HG02970 (cell line): ENCODE results near the gene ERC2.

Experiments used
- ATAC-seq: cut with Tn5 transposase; IDR thresholded peaks from one replicate; pipeline ENCODE4 v1.9.1; 2021; ENCODE audit warnings: mild to moderate bottlenecking, moderate library complexity, moderate number of reproducible peaks; ENCODE audit not compliant: unreplicated experiment, low FRiP score

The ERC2 gene

GRCh38 chr3:55643283-55643682, 825.0 kb downstream of the ERC2 start:
- no peak for ATAC-seq

GRCh38 chr3:55641964-55642363, 826.3 kb downstream of the ERC2 start:
- ATAC-seq, result no peak

GRCh38 chr3:55639896-55640765, 828.1 kb downstream of the ERC2 start:
- ATAC-seq, result no peak

GRCh38 chr3:55639143-55639542, 829.1 kb downstream of the ERC2 start:
- no peak for ATAC-seq

GRCh38 chr3:55637906-55638638, 830.2 kb downstream of the ERC2 start:
- no peak for ATAC-seq

- ATAC-seq, result no peak
Observed at GRCh38 chr3:55636300-55637195, 831.7 kb downstream of the ERC2 start.

- ATAC-seq, result no peak
Observed at GRCh38 chr3:55634345-55634744, 833.9 kb downstream of the ERC2 start.

- no peak for ATAC-seq
Observed at GRCh38 chr3:55633333-55633732, 834.9 kb downstream of the ERC2 start.

GRCh38 chr3:55631766-55632331, 836.4 kb downstream of the ERC2 start:
- no peak for ATAC-seq

GRCh38 chr3:55630921-55631299, 837.4 kb downstream of the ERC2 start:
- no peak for ATAC-seq

GRCh38 chr3:55630280-55630920, 837.9 kb downstream of the ERC2 start:
- no peak for ATAC-seq

- no peak for ATAC-seq
Observed at GRCh38 chr3:55629432-55629831, 838.8 kb downstream of the ERC2 start.

GRCh38 chr3:55626279-55626665, 842.0 kb downstream of the ERC2 start:
- no peak for ATAC-seq

- ATAC-seq, result no peak
Observed at GRCh38 chr3:55624238-55624637, 844.0 kb downstream of the ERC2 start.

GRCh38 chr3:55623786-55624185, 844.5 kb downstream of the ERC2 start:
- no peak for ATAC-seq

GRCh38 chr3:55622733-55623132, 845.5 kb downstream of the ERC2 start:
- no peak for ATAC-seq

GRCh38 chr3:55622116-55622515, 846.2 kb downstream of the ERC2 start:
- ATAC-seq, result no peak

GRCh38 chr3:55621648-55622047, 846.6 kb downstream of the ERC2 start:
- ATAC-seq, result no peak

GRCh38 chr3:55621026-55621422, 847.2 kb downstream of the ERC2 start:
- no peak for ATAC-seq
